HepG2 (cell line): ENCODE data around the gene PRR5L. TPM values are rescaled to one million over a fixed set of nuclear protein-coding genes. Genes with fewer than 3 reads are reported as not detected.

Source experiments
- ATAC-seq: fragments of 200-7000 bp; cut with Tn5 transposase; 3 replicates; pipeline ENCODE4 v1.9.1; 2020; ENCODE audit warnings: mild to moderate bottlenecking, moderate library complexity
- BruUV-seq: library from RNA; stranded (reverse); fragments of 400-500 nt; replicated peaks from 2 replicates; lab custom pipeline; 2021; lab: Mats Ljungman, UMichigan
- CTCF ChIA-PET: fragments of 300-600 bp; formaldehyde crosslinking; extraction: SDS; loops from one replicate; lab custom pipeline; 2021; ENCODE audit warnings: low total read pairs, inconsistent platforms, low intra/inter-chr PET ratio; lab: Yijun Ruan, JAX
- POLR2A ChIA-PET: fragments of 350-600 bp; sonication (Branson Sonifier 250); formaldehyde crosslinking; loops from one replicate; lab custom pipeline; 2020; ENCODE audit warnings: antibody characterized with exemption, inconsistent platforms; lab: Yijun Ruan, JAX
- DNase-seq: peaks from one replicate; pipeline ENCODE4 v3.0.0-alpha.2; 2015; ENCODE audit warnings: low spot score
- FAIRE-seq: peaks from 3 replicates; lab custom pipeline; 2011; peaks lifted over from hg19 to GRCh38; lab: Jason Lieb, UNC
- H2AFZ ChIP-seq: one replicate; pipeline ENCODE4 v1.6.1; 2011; ENCODE audit warnings: low read length, inconsistent platforms
- H3K27ac ChIP-seq: fragments of 300-600 bp; 3 replicates; pipeline ENCODE4 v1.8.0; 2011; ENCODE audit warnings: mixed run types, mild to moderate bottlenecking, mixed read lengths, low read length, inconsistent platforms; ENCODE audit not compliant: insufficient read depth; ENCODE audit errors: extremely low read length
- H3K27me3 ChIP-seq, 2 experiments: fragments of 200-600 bp in 1 of 2; 2 replicates in 1 of 2; 3 replicates in 1 of 2; pipeline versions ENCODE4 v1.6.0 to v1.8.0; 2011; ENCODE audit warnings: low read length in 2 of 2, mild to moderate bottlenecking in 2 of 2, moderate library complexity in 2 of 2, inconsistent platforms in 1 of 2; ENCODE audit not compliant: insufficient read depth in 2 of 2, control insufficient read depth in 1 of 2
- H3K36me3 ChIP-seq, 2 experiments: fragments of 200-600 bp in 1 of 2; replicated peaks in 1 of 2; 2 replicates in 1 of 2; 3 replicates in 1 of 2; pipeline versions ENCODE4 v1.5.1 to v1.8.0; 2011; ENCODE audit warnings: low read length in 2 of 2, inconsistent platforms in 1 of 2; ENCODE audit not compliant: insufficient read depth in 2 of 2, control insufficient read depth in 1 of 2
- H3K4me1 ChIP-seq: 2 replicates; pipeline ENCODE4 v1.5.1; 2012; ENCODE audit warnings: low read length, inconsistent platforms; ENCODE audit not compliant: insufficient read depth
- H3K4me2 ChIP-seq: 2 replicates; pipeline ENCODE4 v1.6.0; 2011; ENCODE audit warnings: low read depth, low read length, inconsistent platforms
- H3K4me3 ChIP-seq, 3 experiments: fragments of 200-600 bp in 1 of 3; sonication (generic), shearing (Covaris generic) in 1 of 3; replicated peaks in 1 of 3; 2 replicates each; pipeline ENCODE4 v1.5.1; 2011 to 2016; ENCODE audit warnings: low read length in 3 of 3, inconsistent platforms in 2 of 3, low read depth in 2 of 3, mild to moderate bottlenecking in 2 of 3, control low read depth in 1 of 3, mixed read lengths in 1 of 3; ENCODE audit not compliant: insufficient read depth in 1 of 3
- H3K79me2 ChIP-seq: one replicate; pipeline ENCODE4 v1.6.1; 2011; ENCODE audit warnings: low read length, inconsistent platforms; ENCODE audit not compliant: insufficient read depth
- H3K9ac ChIP-seq: 2 replicates; pipeline ENCODE4 v1.6.0; 2011; ENCODE audit warnings: mild to moderate bottlenecking, low read depth, low read length, inconsistent platforms; ENCODE audit not compliant: insufficient read depth
- H3K9me3 ChIP-seq: 2 replicates; pipeline ENCODE4 v1.5.1; 2012; ENCODE audit warnings: mild to moderate bottlenecking, low read length
- H4K20me1 ChIP-seq: 2 replicates; pipeline ENCODE4 v1.6.0; 2011; ENCODE audit warnings: inconsistent platforms, mild to moderate bottlenecking, low read length, moderate library complexity; ENCODE audit not compliant: insufficient read depth
- CBFB ChIP-seq: sonication (generic); formaldehyde crosslinking; IDR thresholded peaks from 2 replicates; pipeline ENCODE4 v1.4.0; 2020; ENCODE audit warnings: missing genetic modification reagents
- CCDC6 ChIP-seq: sonication (generic); formaldehyde crosslinking; IDR thresholded peaks from 2 replicates; pipeline ENCODE4 v1.8.1; 2022; ENCODE audit warnings: mild to moderate bottlenecking, missing genetic modification reagents, moderate library complexity
- HNRNPH1 ChIP-seq: fragments of 200-400 bp; formaldehyde crosslinking; optimal IDR thresholded peaks from 2 replicates; pipeline ENCODE3; 2017; ENCODE audit warnings: mild to moderate bottlenecking, low read depth, low read length
- HOXD1 ChIP-seq: sonication (generic); formaldehyde crosslinking; IDR thresholded peaks from 2 replicates; pipeline ENCODE4 v1.5.0; 2020; ENCODE audit warnings: missing genetic modification reagents
- LCORL ChIP-seq, 2 experiments: fragments of 450-650 bp in 1 of 2; sonication (generic) in 1 of 2; formaldehyde crosslinking in 1 of 2; IDR thresholded peaks; 2 replicates each; pipeline versions ENCODE4 v1.5.0 to v1.6.1; 2017 to 2020; ENCODE audit warnings: antibody characterized with exemption in 1 of 2, missing genetic modification reagents in 1 of 2
- MTA1 ChIP-seq: sonication (generic); formaldehyde crosslinking; IDR thresholded peaks from 2 replicates; pipeline ENCODE4 v1.4.0; 2020; ENCODE audit warnings: missing genetic modification reagents, mild to moderate bottlenecking, borderline replicate concordance
- NFE2L1 ChIP-seq: sonication (generic); formaldehyde crosslinking; IDR thresholded peaks from 2 replicates; pipeline ENCODE4 v1.4.0; 2020; ENCODE audit warnings: missing genetic modification reagents, mild to moderate bottlenecking, borderline replicate concordance
- PBX3 ChIP-seq: sonication (generic); formaldehyde crosslinking; IDR thresholded peaks from 2 replicates; pipeline ENCODE4 v1.8.1; 2023; ENCODE audit warnings: missing genetic modification reagents, inconsistent platforms, borderline replicate concordance
- RELA ChIP-seq: sonication (generic); formaldehyde crosslinking; IDR thresholded peaks from 2 replicates; pipeline ENCODE4 v1.4.0; 2020; ENCODE audit warnings: missing genetic modification reagents
- SIX1 ChIP-seq: sonication (generic); formaldehyde crosslinking; IDR thresholded peaks from 2 replicates; pipeline ENCODE4 v1.4.0; 2020; ENCODE audit warnings: missing genetic modification reagents, borderline replicate concordance
- SRF ChIP-seq: IDR thresholded peaks from 2 replicates; pipeline ENCODE4 v1.6.1; 2011; ENCODE audit warnings: mild to moderate bottlenecking, low read depth, low read length, moderate library complexity
- THAP11 ChIP-seq: IDR thresholded peaks from 2 replicates; pipeline ENCODE4 v1.6.1; 2016; ENCODE audit warnings: missing biosample characterization, missing genetic modification reagents
- XRCC5 ChIP-seq: fragments of 200-400 bp; formaldehyde crosslinking; optimal IDR thresholded peaks from 2 replicates; pipeline ENCODE3; 2017; ENCODE audit warnings: mild to moderate bottlenecking, low read length
- ZNF44 ChIP-seq: sonication (generic); formaldehyde crosslinking; IDR thresholded peaks from 2 replicates; pipeline ENCODE4 v1.5.1; 2020; ENCODE audit warnings: mild to moderate bottlenecking, missing genetic modification reagents
- ZNF616 ChIP-seq: sonication (generic); formaldehyde crosslinking; IDR thresholded peaks from 2 replicates; pipeline ENCODE4 v1.5.0; 2020; ENCODE audit warnings: low read depth, mild to moderate bottlenecking, missing genetic modification reagents
- WGBS: methylation state at CpG from one replicate; pipeline ENCODE4 v1.1.6; 2017; ENCODE audit warnings: low lambda C conversion rate; 5-methylcytosine and 5-hydroxymethylcytosine counted together
- in situ Hi-C: cut with HindIII; loops from 2 replicates; pipeline ENCODE4 v1.10.0; 2017; ENCODE audit warnings: low pct_unique_long_range_greater_than_20kb; ENCODE audit not compliant: extremely low pct_ligation_motif_present
- intact Hi-C: fragments of 100-400 bp; cut with micrococcal nuclease; formaldehyde crosslinking; loops from one replicate; pipeline ENCODE4 v1.10.0; 2022; ENCODE audit not compliant: unreplicated experiment
- polyA plus RNA-seq, 8 experiments: library from polyadenylated mRNA; depleted of rRNA in 3 of 8; stranded (reverse) in 7 of 8; unstranded in 1 of 8; fragments of >200 nt; fragmentation: Illumina TruSeq in 4 of 8; extraction: Trizol in 4 of 8; gene quantifications; 2 replicates each; pipeline versions ENCODE4 v1.2.1 to v1.2.3, GENCODE V29; 2011 to 2016; ENCODE audit warnings: low read depth in 4 of 8, missing spikeins in 1 of 8, mixed read lengths in 1 of 8; ENCODE audit not compliant: insufficient read depth in 1 of 8
- total RNA-seq, 5 experiments: library from RNA; depleted of rRNA; stranded (reverse); fragments of >200 nt; fragmentation: Illumina TruSeq; extraction: Trizol; gene quantifications; 2 replicates each; pipeline ENCODE4 v1.2.3, GENCODE V29; 2016; ENCODE audit warnings: low read depth in 1 of 5
- TF ChIP-seq, protein P1 (sequence below): sonication (generic); formaldehyde crosslinking; IDR thresholded peaks from 2 replicates; pipeline ENCODE4 v1.4.0; 2020; ENCODE audit warnings: mild to moderate bottlenecking, missing genetic modification reagents

The PRR5L gene
- total and polyA plus RNA-seq, 2 of the 13 experiments (the other 11 are each of a cell fraction or from before 2014, with no cell fraction given) = 0.16 TPM; not detected in 1

- ATAC-seq (no peak), DNase-seq (no peak), FAIRE-seq (no peak)
- no TSS peak for BruUV-seq
- H3K27ac ChIP-seq = no peak overlapping the region
- ChIA-PET POLR2A (no interaction called here), CTCF (no interaction called here)
- no peaks in the 10 kb centered on the region for H3K4me1 ChIP-seq
- TF ChIP-seq NFE2L1 (CRISPR knock-in tag) (no peak), SRF (no peak), RELA (no peak), HOXD1 (CRISPR knock-in tag) (no peak), SIX1 (no peak), CCDC6 (CRISPR knock-in tag) (no peak), HNRNPH1 (no peak), LCORL (IDR thresholded peaks at IDR 0.05) (no peak), LCORL (CRISPR knock-in tag; IDR thresholded peaks at IDR 0.05) (no peak), CBFB (CRISPR knock-in tag) (no peak), XRCC5 (no peak), ZNF616 (no peak), THAP11 (CRISPR knock-in tag) (no peak), PBX3 (no peak), ZNF44 (CRISPR knock-in tag) (no peak), MTA1 (no peak)
- TF ChIP-seq, protein P1, sequence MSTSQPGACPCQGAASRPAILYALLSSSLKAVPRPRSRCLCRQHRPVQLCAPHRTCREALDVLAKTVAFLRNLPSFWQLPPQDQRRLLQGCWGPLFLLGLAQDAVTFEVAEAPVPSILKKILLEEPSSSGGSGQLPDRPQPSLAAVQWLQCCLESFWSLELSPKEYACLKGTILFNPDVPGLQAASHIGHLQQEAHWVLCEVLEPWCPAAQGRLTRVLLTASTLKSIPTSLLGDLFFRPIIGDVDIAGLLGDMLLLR = no peak
- WGBS = 15% methylated on average over 3 of the region's 3 CpGs
- intact Hi-C loops = no loop called here
- no peak overlapping the region for H3K4me2 ChIP-seq
- no peak overlapping the region for H3K9ac ChIP-seq
- in situ Hi-C loops = no loop called here
- H2AFZ ChIP-seq = no peak overlapping the region
- H3K36me3 ChIP-seq = no peaks in the 10 kb centered on the region
- no peaks in the 10 kb centered on the region for H4K20me1 ChIP-seq
- H3K79me2 ChIP-seq = no peaks in the 10 kb centered on the region
- H3K9me3 ChIP-seq = no peaks in the 10 kb centered on the region
- no peak overlapping the region for H3K4me3 ChIP-seq
- peaks cover 0 to 15% of the 10 kb centered on the region in 2 experiments; a peak in 1 of 5 replicates for H3K27me3 ChIP-seq
Observed at GRCh38 chr11:36404831-36405230, 108.7 kb downstream of the PRR5L start.
